Stimulated activated CD8-positive, alpha-beta memory T cell treated with anti-CD3 and anti-CD28 coated beads, Interleukin-12 subunit alpha, Interleukin-12 subunit beta, amount 100 ng/mL, for 1 hour (primary cell): ENCODE data around the gene CLEC16A.

ENCODE experiments used
- DNase-seq: peaks from one replicate; pipeline ENCODE4 v3.0.0-alpha.2; 2020; ENCODE audit warnings: low read depth

Gene CLEC16A

DNA sequence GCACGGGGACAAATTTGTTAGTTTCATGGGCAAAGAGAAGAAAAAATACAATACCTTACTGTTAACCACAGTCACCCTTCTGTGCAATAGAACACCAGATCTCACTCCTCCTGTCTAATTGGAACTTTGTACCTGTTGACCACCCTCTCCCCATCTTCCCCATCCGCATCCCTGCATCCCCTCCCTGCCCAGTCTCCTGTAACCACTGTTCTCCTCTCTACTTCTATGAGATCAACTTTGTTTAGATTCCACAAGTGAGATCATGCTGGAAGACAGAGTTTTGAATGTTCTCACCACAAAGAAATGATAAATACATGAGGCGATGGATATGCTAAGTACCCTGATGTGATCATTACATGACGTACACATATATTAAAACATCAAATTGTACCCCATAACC lies 47.7 kb downstream of the CLEC16A start:
- no peak for DNase-seq

DNA sequence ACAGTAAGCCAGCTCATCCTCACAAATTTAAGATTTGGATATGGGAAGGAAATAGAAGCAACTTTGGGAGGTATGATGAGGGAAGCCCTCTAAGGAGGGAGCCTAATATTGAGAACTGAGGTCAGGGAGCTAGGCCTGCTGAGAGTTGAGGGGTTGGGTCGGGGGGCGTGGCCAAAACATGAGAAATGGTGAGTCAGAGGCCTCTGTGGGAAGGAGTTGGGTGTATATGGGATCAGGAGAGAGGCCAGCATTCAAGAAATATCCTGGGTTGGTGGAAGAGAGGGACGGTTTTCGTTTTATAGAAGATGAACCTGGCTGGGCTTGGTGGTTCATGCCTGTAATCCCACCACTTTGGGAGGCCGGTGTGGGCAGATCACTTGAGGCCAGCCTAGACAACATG lies 48.4 kb downstream of the CLEC16A start:
- DNase-seq, result no peak

DNA sequence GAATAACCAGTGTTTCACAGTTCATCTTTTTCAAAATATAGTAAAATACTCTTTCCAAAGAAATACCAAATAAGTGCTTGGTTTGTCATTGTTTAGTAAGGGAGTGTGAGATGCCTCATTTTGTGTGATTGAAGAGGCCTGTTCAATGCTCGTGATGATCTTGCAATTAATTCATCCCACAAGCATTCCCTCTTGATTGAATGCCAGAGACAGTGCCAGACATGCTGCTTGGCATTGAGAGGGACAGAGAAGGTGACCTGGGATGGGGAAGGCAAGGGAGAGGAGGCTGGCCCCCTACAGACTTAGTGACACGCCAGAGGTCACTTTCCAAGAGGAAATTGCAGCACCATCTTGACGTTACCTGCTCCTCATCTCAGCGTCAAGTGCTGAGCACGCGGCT lies 49.3 kb downstream of the CLEC16A start:
- no peak for DNase-seq

DNA sequence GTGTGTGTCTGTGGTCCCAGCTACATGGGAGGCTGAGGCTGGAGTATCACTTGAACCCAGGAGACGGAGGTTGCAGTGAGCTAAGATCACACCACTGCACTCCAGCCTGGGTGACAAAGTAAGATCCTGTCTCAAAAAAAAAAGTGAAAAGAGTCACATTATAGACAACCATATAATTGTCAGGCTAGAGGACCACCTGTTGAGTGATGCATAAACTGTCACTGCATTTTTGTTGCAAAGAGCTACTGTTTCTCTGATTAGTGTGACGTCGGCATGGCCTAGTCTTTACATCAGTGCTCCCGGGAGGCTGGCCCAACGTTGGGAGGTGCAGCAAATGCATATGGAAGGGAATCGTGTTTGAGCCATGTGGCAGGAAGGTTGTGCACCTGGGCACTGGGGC lies 50.2 kb downstream of the CLEC16A start:
- DNase-seq, result no peak

DNA sequence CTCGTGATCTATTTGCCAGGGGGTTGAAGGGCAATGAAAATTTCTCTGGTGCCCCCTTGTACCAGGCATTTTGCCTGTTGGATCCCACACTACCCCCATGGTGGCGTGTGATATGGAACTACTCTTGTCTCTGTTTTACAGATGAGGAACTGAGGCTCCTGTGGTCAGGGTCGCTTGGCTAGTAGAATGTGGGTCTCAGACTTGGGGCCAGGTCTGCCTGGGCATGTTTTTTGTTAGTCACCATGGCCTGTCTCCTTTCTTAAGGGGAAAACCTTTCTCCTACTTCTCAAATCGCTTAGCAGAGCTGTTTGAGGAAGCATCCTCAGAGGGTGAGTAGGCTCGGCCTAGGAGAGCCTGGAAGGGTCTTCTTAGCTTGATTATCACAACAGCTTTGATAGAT lies 51.2 kb downstream of the CLEC16A start:
- DNase-seq, result no peak

DNA sequence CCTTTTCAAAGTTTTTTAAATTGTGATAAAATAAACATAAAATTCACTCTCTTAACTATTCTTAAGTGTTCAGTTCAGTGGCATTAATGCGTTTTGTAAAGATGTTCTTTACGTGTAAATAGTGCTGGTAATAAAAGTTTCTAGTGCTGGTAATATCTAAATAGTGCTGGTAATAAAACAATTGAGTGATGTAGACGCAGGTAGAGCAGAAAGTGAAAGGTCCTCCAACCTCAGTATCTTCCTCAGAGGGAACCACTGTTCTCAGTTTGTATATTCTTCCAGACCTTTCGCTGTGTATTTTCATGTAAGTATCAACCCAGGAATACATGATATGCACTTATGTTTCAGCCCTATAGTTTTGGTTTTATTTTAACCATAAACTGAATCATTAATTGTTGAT lies 53.1 kb downstream of the CLEC16A start:
- no peak for DNase-seq

DNA sequence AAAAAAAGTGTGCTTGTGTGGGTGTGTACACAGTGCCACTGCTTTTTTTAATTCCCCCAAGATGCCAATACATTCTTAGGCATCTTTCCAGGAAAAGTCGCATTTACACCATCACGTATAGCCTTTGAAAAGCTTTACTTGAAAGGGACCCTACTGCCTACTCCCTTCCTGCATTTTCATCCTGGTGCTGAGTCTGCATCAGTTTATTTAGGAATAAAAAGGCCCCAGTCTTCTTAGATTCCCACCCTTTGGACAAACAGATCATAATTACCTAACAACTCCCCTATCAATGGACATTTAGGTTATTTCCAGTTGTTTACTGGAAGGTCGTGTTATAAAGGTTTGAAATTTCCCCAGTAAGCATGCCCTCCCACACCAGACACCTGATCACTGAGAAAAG lies 54.9 kb downstream of the CLEC16A start:
- DNase-seq, result no peak

DNA sequence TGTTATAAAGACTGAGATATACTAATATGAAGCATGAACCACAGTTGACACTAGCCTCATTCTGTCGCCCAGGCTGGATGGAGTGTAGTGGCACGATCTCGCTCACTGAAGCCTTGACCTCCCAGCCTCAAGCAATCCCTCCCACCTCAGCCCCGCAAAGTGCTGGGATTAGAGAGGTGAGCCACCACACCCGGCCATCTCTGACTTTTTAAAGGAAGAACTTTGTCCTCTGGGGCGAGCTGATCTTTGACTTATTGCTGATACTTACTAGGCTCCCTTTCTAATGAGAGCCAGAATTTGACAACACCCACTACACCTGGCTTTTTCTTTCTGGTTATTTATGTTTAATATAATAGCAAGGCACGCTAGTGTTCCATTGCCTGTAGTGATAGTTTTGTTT lies 57.2 kb downstream of the CLEC16A start:
- DNase-seq, result no peak

DNA sequence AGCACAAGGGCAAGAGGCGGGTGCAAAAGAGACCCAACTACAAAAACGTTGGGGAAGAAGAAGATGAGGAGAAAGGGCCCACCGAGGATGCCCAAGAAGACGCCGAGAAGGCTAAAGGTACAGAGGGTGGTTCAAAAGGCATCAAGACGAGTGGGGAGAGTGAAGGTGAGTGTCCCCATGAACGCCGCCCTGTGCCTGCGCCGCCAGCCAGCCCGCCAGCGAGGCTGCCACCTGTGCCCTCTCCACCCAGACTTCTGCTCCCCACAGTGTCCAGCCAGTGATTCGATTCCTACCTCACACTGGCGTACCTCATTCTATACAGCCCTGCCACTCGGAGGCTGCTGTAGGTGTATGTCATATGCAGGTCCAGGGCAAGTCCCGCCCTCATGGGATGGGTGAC lies 58.8 kb downstream of the CLEC16A start:
- no peak for DNase-seq

DNA sequence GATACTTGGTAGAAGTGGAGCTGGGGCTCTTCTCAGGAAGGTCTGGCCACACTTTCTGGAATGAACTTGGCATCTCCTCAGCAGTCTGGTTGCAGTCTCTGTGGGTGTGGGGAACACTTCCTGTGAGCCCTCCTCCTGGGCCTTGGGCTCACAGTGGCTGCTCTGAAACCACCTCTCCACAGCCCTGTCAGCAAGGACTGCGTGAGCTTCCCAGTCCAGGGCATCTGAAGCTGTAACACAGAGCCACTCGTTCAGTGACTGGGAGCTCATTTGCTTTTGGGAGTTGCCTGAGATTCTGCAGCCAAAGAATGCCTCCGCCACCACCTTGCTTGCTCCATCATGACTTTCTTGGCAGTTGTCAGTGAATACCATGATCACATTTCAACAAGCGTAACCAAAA lies 60.0 kb downstream of the CLEC16A start:
- no peak for DNase-seq

DNA sequence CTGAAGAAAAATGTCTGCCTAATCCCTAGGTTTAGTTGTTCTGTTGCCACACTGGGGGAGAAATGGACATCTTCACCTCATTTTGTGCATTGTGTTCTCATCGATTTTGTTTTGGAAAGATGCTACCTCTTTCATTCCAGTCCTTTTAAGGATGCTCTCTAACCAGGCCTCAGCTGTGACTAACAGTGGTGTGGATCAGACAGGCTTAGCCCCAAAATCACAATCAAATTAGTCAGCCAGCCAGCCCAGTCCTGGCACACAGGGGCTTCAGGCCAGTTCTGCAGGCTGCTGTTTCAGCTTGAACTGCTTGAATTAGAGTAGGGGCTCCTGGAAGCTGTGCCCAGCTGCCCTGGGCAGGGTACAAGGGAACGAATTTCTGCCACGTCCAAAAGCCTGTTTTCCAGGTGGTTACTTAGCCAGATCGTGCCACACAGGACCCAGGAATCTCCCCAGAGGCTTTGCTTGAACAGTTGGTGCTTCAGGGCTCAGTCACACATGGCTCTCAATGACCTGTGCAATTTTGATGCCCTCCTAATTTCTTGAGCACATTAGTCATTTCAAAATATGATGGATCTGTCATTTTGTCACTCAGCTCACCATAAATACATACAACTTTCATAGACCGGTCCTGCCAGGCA lies 60.7 kb downstream of the CLEC16A start:
- no peak for DNase-seq

DNA sequence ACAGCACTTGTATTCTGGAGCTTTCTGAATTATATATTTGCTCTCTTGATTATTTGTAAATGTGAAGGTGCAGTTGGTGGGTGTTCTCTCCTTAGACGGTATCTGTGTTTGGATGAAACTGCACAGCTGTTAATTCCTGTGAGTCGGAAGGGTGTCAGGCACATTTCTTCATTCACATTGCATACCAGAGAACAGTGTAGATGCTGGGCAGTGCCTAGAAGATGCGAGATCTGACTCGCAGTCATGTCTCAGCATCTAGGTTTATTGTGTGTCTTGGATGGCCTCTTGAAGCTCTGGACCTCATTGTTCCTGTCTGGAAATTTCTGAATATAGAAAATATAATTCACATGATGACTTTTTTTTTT lies 61.2 kb downstream of the CLEC16A start:
- DNase-seq, result no peak

DNA sequence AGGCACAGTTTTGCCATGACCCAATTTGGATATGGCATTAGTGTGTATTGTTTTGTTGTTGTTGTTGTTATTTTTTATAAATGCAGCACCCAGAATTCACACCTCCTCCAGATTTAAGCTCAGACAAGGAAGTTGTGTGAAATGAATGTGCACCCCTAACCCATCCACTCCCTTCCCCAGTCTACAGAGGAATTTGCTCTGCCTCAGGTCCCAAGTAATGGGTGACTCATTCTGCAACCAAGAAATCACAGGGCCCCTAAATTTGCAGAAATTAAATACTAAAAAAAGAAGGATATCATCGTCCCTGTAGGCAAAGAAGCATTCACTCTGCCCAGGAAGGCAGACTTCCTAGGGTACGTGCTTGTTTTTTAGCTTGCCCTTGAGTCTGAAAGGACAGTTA lies 62.3 kb downstream of the CLEC16A start:
- no peak for DNase-seq

DNA sequence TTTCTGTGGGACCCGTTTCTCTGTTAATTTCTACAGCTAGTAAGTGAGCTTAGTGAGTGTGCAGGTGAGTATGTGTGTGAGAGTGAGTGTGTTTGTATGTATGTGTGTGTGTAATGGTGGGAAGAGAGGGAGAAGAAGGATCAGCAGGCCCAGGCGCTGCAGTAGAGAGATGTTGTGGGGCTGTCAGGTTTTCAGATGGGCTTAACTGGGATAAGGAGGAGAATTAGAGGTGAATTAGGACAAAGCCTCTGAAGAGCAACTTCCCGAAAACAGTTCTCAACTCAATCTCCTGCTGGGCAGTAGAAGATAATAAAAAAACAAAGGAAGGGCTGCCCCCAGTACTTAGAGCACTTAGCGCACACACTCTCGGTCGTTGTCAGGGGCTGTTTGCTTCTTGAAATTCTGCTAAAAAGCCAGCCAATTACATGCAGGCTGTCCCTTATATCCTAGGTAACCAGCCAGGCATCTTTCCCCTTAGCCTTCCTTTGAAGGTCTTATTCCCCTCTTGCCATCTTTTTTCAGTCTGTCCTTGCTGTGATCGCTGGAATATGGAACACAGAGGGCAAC lies 63.4 kb downstream of the CLEC16A start:
- no peak for DNase-seq

DNA sequence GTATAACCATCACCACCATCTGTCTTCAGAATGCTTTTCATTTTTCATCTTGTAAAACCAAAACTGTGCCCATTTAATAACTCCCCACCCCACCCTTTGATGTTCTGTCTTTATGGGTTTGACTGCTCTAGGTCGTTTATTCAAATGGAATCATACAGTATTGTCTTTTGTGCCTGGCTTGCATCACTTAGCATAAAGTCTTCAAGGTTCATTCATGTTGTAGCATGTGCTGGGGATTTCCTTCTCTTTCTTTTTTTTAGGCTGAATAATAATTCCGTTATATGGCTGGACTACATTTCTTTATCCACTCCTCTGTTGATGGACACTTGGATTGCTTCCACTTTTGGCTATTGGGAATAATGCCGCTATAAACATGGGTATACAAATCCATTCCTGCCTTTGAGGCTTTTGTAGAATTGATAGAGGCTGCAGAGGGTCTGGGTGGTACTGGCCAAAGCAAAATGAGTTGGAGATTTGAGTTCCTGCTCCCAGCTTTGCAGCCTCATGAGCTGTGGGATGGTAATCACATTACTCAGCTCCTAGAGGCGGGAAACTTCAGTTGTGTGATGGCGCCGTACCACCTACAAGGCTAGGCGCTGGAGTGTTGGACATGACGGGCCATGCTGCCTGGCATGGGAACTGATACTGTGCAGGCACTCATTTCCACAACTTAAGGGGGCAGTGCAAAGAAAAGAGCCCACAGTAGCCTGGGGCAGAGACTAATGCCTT lies 64.8 kb downstream of the CLEC16A start:
- DNase-seq, result no peak

DNA sequence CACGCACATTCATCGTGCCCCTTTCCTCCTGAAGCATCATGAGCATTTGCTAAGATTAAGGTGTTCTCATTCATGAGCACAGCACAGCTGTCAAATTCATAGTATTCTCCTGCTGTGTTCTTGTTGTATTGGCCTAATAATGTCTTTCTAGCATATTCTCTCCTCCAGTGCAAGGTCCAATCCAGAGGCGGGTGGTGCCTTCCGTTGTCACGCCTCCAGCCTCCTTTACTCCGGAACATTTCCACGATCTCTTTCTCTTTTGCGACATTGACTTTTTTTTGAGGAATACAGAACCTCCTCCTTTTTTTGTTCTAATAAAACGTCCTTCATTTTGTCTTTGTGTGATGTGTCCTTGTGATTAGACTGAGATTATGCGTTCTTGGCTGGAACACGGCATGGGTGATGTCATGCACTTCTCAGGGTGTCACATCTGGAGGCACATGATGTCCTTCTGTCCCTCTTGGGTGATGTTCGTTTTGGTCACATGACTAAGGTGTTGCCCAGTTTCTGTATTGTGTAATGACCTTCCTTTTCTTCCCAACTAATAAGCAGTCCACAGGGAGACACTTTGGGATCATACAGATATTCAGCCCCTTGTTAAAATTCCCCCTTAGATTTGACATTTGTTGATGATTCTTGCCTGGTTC lies 66.3 kb downstream of the CLEC16A start:
- no peak for DNase-seq

DNA sequence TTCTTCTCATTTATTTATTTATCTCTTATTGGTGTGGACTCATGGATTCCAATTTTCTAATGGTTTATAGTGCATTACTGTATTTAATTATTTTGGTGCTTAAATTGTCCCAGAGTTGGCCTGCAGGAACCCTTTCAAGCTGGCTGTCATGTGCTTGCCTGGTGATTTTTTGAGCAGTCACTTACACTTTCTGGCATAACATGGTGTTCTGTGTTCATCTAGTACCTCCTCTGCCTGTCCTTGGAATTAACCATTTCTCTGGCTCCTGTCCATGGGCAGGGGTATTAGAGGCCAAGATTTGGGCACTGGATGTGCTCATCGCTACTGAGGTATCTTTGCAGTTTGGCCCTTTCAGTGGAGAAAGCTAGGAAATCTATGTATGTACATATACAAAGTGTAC lies 67.0 kb downstream of the CLEC16A start:
- DNase-seq, result no peak

DNA sequence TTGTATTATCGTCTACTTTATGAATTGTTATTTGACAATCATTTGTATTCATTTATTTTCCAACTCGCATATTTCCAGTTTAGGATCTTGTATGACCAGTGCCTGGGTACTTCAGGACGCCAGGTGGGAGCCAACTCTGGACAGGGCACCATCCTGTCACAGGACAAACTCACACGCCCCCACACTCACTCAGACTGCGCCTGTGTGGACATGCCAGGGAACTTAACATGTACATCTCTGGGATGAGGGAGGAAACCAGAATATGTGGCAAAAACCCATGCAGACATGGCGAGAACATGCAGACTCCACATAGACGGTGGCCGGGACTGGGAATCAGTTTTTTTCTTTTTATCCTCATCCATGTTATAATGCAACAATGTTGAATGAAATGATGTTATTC lies 68.5 kb downstream of the CLEC16A start:
- no peak for DNase-seq

DNA sequence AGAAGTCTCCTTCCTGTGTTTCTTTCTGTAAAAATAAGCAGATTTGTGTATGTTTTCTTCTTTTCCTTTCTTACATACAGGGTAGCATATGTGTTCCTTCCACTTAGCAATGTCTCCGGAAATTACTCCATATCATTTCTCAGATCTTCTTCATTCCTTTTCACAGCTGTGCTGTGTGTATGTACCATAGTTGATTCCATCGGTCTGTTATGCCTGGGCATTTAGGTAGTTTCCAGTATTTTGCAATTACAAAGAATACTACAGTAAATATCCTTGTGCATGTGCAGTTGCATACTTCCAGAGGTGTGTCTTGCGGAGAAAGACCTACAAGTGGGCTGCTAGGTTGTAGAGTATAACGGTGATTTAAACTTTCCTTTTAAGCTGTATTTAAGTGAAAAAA lies 69.8 kb downstream of the CLEC16A start:
- no peak for DNase-seq

DNA sequence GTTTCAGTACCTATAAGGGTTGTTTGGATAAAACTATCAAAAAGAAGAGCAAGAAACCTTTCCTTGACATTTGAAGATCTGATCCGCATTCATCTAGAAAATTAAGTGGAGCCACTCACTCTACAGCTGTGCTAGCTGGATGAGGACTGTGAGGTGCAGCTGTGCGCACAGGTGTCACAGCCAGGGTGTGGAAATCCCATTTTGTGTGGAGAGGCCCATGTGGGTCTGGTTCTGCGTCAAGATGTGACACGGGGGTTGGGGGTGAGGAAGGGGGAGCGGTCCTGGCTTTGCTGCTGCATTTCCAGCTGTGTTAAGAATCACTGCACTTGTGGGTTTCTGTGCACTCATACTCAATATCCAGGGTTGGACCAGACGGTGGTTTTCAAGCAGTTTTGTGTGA lies 70.7 kb downstream of the CLEC16A start:
- no peak for DNase-seq

DNA sequence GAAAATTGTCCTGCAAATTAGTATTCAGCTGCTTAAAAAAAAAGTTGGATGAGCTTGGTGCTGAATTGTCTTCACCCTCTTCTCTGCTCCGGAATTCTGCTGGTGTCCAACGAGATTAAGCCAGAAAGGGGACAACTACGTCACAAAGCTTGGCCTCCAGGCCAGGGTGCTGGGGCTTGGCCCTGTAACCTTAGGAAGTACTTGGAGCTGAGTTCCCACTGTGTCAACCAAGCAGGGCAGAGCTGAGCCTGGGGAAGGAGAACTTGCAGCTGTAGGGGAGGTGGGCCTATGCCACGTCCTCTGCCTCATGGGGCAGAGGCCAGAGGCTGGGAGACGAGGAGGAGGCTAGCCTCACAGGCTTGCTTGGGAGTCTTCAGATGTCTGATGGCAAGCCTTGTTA lies 71.2 kb downstream of the CLEC16A start:
- no peak for DNase-seq

DNA sequence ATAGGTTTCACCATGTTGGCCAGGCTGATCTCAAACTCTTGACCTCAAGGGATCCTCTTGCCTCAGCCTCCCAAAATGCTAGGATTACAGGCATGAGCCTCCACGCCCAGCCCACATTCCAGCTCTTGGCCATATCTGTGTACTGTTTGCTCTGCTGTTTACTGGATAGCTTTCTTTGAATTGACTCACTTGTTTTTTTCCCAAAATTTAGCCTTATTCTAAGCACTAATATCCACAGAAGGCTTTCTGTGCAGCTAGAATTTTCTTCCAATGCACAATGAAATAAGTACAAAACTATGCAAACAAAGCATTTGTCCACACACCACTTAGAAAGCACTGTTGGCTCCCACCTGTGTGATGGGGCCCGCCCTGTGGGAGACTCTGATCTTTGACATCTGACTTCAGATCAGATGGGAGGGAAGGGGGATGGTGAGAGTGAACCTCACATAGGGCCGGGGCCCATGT lies 72.2 kb downstream of the CLEC16A start:
- DNase-seq, result no peak

DNA sequence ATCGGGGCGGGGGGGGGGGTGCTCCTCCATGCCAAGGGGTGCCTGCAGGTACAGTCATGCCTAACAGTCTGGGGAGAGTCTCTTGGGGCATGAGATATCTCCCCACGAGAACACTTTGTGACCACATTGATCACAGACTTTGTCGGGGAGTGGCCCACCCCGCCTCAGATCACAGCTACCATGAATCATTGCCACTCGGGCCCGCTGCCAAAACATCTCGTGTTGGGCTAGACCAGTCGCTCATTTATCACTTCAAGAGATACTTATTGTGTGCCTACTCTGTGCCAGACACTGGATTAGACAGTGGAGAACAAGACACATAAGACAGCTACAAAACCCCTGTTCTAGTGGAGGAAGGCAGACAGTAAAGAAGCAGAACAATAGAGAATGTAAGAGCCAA lies 72.6 kb downstream of the CLEC16A start:
- peak; percentile 20 for DNase-seq
